Measurements from ENCODE around the gene PCYOX1L.

Gene PCYOX1L

GRCh38 chr5:149338364-149338763, 19.5 kb upstream of the PCYOX1L start:
- no peak for DNase-seq

- no peak for DNase-seq
Observed at GRCh38 chr5:149340920-149341319, 16.9 kb upstream of the PCYOX1L start.

DNA sequence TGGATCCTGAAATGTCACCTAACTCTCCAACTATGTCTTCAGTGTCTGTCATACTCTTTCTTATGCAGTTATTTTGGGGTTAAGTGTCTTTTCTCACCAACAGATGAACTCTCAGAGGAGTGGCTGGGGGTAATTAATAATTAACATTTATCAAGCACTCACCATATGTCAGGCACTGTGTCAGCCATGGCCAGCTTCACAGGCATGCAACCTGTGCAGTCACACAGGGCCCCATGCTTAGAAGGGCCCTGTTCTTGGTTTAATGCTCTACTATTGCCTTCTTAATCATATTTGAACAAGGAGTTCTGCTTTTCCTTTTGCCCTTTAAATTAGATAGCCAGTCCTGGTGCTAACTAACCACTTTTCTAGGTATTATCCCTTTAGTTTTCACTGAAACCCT, 16.0 kb upstream of the PCYOX1L start:
- DNase-seq = no peak

DNA sequence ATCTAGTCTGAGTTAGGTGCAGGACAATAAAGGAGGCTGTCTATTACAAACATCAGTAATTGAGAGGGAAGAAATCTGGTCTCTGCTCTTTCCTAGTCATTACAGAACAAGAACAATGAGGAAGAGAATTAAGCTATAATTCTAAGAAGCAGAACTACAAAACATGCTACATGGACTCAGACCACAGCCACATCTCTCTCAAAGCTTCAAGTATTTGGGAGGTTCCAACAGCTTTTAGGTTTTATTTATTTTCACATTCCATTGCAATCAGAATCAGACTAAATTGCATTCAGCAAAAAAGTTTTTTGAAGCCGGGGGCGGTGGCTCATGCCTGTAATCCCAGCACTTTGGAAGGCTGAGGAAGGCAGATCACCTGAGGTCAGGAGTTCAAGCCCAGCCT, 13.7 kb upstream of the PCYOX1L start:
- DNase-seq = no peak

DNA sequence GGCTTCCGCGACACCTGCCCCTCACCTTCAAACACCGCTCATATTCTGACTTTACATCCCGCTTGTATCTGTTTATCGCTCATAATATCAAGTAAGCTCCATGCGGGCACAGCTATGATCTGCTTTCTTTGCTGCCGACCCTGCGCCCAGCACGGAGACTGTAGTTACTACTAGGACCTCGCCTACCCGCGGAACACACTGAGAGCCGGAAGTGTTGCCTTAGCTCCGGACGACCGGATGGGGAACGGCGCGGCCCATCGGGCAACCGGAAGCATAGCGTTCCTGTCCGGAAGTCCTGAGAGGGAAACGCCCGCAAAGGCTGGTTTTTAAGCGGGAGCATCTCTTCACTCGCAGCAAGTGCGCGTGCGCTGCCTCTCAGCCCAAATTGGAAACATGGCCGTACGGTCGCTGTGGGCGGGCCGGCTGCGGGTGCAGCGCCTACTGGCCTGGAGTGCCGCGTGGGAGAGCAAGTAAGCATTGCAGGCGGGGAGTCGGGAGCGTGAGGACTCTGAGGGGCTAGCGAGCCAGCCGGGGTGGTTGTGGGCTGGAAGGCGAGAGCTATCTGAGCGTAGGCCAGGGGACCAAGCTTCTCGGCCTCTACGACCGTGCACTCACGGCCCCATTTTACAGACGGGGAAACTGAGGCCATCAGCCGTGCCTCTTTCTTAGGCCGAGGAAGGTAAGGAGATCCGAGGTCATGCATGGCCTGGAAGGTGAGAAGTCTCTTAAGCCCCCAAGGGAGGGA, 12.5 kb upstream of the PCYOX1L start, which contains the start of gene GRPEL2:
GRPEL2 (plus strand) TSS at position 353 of the 745 bp plus-strand sequence; CDS start at position 394, 41 bp downstream.
- DNase-seq = peak; percentile 83 to 90

DNA sequence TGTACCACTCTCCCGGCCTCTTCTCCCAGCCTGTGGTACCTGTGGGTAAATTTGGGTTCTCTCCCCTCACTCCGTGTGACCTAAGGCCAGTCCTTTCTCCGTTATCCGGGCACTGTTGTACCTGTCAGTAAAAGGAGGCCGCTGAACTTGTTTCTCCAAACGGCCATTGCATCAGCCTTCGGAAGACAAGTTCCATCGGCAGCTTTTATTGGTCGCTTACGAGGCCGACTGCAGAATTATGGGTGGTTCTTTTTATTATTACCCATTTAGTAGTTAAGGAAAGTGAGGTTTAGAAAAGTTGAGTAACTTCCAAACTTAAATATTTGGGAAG, 12.0 kb upstream of the PCYOX1L start:
- DNase-seq = peak in 1 of 2 donors; percentile 24

GRCh38 chr5:149348518-149348917, 9.3 kb upstream of the PCYOX1L start:
- DNase-seq = no peak

GRCh38 chr5:149349382-149349781, 8.5 kb upstream of the PCYOX1L start:
- DNase-seq = no peak

GRCh38 chr5:149352169-149352568, 5.7 kb upstream of the PCYOX1L start:
- no peak for DNase-seq

DNA sequence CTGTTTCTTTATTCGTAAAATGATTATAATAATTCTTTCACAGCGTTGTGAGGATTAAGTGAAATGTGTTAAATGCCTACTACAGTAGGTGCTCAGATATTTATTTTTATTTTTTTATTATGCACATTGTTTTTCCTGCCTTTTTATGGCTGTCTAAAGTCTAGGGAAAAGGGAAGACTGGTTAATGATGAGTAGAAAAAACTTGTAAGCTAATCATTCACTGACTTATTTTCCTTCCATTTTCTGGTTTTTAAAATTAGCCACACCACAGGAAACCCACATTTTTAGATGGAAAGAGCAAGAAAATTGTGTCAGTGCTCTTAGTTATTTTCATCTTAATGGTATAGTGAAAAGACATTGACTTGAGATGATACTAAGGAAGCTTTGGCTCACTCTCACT, 3.9 kb upstream of the PCYOX1L start:
- DNase-seq = no peak

- no peak for DNase-seq
Observed at GRCh38 chr5:149355688-149356087, 2.2 kb upstream of the PCYOX1L start.

DNA sequence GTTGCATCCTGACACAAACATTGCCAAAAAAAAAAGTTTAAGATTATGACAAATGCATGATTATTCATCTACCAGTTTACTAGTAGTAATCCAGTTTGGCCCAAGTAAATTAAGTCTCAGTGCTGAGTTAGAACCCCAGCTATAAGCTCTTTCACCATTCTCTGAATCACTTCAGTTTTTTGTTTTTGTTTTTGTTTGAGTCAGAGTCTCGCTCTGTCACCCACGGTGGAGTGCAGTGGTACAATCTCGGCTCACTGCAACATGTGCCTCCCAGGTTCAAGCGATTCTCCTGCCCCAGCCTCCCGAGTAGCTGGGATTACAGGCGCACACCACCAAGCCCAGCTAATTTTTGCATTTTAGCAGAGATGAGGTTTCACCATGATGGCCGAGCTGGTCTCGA, 1.5 kb upstream of the PCYOX1L start:
- DNase-seq = no peak

GRCh38 chr5:149358294-149358651, 427 bp downstream of the PCYOX1L start:
- peak; percentile 23 to 25 for DNase-seq

DNA sequence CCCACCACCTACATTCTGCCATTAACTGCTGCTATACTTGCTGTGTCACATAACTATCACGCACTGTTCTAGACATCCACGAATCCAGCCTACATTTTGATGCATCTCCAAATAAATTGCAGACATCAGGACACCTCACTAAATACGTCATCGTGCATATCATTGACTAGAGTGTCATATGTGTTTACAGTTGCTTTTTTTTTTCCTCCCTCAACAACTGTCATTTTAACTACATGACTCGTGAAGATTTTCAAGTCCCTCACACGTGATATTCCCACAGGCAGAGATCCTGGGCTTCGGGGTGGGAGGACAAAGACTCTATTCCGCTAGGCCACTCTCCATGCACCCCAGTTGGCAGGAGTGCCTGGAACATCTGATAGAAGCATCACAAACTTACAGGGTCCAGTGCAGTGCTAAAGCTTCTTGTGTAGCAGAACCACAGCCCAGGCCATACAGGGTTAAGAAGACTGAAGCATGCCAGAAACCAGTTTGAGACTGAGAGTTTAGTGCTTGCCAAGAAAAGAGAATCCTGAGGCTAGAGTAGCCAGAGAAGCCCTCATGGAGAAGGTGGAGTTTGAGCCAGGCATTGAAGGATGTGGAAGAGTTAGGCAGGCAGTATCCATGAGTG, 1.1 kb downstream of the PCYOX1L start:
- DNase-seq = no peak

DNA sequence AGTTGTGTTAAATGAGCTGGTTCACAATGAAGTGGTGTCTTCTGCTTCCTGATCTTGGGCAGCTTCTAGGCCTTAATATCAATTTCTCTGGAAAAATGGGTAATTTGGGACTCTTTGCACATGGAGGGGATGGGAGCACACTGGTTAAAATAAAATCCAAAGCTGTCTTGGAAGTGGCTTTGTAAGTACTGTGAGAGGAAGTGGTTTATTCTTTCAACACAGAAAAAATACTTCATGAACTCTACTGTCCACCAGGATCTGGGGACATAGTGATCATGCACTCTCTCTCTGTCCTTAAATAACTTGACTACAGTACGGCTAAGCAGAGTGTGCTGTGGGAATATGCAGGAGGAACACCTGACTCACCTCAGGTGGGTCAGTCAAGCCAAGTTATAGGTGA, 2.4 kb downstream of the PCYOX1L start:
- DNase-seq = no peak

DNA sequence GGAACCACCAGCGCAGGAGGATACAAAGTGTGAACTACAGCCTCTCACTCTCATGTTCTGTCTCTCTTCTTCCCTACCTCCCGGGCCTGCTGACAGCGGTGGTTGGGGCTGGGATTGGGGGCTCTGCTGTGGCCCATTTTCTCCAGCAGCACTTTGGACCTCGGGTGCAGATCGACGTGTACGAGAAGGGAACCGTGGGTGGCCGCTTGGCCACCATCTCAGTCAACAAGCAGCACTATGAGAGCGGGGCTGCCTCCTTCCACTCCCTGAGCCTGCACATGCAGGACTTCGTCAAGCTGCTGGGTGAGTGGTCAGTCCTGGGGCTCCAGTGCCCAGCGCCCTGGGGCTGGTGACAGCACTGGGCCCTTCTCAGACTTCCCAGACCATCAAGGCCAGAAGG, 4.7 kb downstream of the PCYOX1L start:
- no peak for DNase-seq

GRCh38 chr5:149363358-149363757, 5.5 kb downstream of the PCYOX1L start:
- no peak for DNase-seq

DNA sequence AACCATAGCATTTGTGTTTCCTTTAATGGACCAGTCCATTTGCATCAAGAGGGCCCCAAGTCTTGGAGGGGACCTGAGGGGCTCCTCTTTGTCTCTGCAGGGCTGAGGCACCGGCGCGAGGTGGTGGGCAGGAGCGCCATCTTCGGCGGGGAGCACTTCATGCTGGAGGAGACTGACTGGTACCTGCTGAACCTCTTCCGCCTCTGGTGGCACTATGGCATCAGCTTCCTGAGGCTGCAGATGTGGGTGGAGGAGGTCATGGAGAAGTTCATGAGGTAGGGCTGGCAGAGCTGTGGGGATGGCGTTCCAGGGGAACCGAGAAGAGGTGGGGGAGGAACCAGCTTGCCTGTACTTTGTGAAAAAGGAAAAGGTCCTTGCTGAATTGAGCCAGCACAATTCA, 6.1 kb downstream of the PCYOX1L start:
- DNase-seq = no peak

GRCh38 chr5:149364719-149365118, 6.9 kb downstream of the PCYOX1L start:
- DNase-seq = no peak

- DNase-seq = no peak
Observed at GRCh38 chr5:149365418-149365817, 7.6 kb downstream of the PCYOX1L start.

GRCh38 chr5:149366169-149366729, 8.4 kb downstream of the PCYOX1L start:
- no peak for DNase-seq

- peak; percentile 40 to 67 for DNase-seq
Observed at GRCh38 chr5:149367249-149367971, 9.6 kb downstream of the PCYOX1L start.

DNA sequence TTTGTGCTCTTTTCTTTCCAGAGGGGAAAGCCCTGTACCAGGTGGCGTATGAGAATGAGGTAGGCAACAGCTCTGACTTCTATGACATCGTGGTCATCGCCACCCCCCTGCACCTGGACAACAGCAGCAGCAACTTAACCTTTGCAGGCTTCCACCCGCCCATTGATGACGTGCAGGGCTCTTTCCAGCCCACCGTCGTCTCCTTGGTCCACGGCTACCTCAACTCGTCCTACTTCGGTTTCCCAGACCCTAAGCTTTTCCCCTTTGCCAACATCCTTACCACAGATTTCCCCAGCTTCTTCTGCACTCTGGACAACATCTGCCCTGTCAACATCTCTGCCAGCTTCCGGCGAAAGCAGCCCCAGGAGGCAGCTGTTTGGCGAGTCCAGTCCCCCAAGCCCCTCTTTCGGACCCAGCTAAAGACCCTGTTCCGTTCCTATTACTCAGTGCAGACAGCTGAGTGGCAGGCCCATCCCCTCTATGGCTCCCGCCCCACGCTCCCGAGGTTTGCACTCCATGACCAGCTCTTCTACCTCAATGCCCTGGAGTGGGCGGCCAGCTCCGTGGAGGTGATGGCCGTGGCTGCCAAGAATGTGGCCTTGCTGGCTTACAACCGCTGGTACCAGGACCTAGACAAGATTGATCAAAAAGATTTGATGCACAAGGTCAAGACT, 10.3 kb downstream of the PCYOX1L start:
- no peak for DNase-seq
